Brain microvascular endothelial cell (primary cell): ENCODE measurements around the gene KLF13.

ENCODE experiments used
- DNase-seq: peaks from one replicate; pipeline ENCODE4 v3.0.0-alpha.2; 2020
- H3K27ac ChIP-seq: fragments of 250-450 bp; sonication (Bioruptor Pico); 2 replicates; pipeline ENCODE4 v1.5.1; 2020; ENCODE audit warnings: mild to moderate bottlenecking, moderate library complexity
- H3K27me3 ChIP-seq: fragments of 250-450 bp; sonication (Bioruptor Pico); replicated peaks from 2 replicates; pipeline ENCODE4 v1.5.1; 2020; ENCODE audit warnings: mild to moderate bottlenecking
- H3K36me3 ChIP-seq: fragments of 250-450 bp; sonication (Bioruptor Pico); replicated peaks from 2 replicates; pipeline ENCODE4 v1.5.1; 2020; ENCODE audit warnings: mild to moderate bottlenecking
- H3K4me3 ChIP-seq: 2 replicates; pipeline ENCODE4 v1.5.1; 2011; ENCODE audit warnings: low read depth, mild to moderate bottlenecking, control low read depth, low read length, moderate library complexity
- in situ Hi-C: cut with HindIII; loops from 2 replicates; pipeline ENCODE4 v1.10.0; 2017; ENCODE audit warnings: low sequenced_read_pairs, low pct_ligation_motif_present
- TF ChIP-seq, protein P1 (sequence below): IDR thresholded peaks from 2 replicates; pipeline ENCODE4 v1.5.1; 2011; ENCODE audit warnings: low read depth, mild to moderate bottlenecking, moderate library complexity, low read length, control low read depth, inconsistent platforms; ENCODE audit errors: missing control alignments

KLF13 gene

GRCh38 chr15:31344823-31345605 is 18.4 kb downstream of the KLF13 start:
- no peak for DNase-seq

GRCh38 chr15:31345606-31346366 is 19.2 kb downstream of the KLF13 start:
- Histone ChIP-seq H3K27me3 (no peaks in the 10 kb centered on the region), H3K4me3 (no peak overlapping the region), H3K27ac (no peak overlapping the region), H3K36me3 (peaks cover 2% of the 10 kb centered on the region)
- in situ Hi-C loops, result no loop called here
- no peak for DNase-seq
- TF ChIP-seq, protein P1, sequence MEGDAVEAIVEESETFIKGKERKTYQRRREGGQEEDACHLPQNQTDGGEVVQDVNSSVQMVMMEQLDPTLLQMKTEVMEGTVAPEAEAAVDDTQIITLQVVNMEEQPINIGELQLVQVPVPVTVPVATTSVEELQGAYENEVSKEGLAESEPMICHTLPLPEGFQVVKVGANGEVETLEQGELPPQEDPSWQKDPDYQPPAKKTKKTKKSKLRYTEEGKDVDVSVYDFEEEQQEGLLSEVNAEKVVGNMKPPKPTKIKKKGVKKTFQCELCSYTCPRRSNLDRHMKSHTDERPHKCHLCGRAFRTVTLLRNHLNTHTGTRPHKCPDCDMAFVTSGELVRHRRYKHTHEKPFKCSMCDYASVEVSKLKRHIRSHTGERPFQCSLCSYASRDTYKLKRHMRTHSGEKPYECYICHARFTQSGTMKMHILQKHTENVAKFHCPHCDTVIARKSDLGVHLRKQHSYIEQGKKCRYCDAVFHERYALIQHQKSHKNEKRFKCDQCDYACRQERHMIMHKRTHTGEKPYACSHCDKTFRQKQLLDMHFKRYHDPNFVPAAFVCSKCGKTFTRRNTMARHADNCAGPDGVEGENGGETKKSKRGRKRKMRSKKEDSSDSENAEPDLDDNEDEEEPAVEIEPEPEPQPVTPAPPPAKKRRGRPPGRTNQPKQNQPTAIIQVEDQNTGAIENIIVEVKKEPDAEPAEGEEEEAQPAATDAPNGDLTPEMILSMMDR, result no peak

More at GRCh38 chr15:31344823-31345605, 18.4 kb downstream of the KLF13 start:
- Histone ChIP-seq H3K36me3 (peaks cover 2% of the 10 kb centered on the region), H3K27me3 (no peaks in the 10 kb centered on the region), H3K27ac (no peak overlapping the region), H3K4me3 (no peak overlapping the region)
- TF ChIP-seq, protein P1, result no peak
- in situ Hi-C loops, result no loop called here

DNA sequence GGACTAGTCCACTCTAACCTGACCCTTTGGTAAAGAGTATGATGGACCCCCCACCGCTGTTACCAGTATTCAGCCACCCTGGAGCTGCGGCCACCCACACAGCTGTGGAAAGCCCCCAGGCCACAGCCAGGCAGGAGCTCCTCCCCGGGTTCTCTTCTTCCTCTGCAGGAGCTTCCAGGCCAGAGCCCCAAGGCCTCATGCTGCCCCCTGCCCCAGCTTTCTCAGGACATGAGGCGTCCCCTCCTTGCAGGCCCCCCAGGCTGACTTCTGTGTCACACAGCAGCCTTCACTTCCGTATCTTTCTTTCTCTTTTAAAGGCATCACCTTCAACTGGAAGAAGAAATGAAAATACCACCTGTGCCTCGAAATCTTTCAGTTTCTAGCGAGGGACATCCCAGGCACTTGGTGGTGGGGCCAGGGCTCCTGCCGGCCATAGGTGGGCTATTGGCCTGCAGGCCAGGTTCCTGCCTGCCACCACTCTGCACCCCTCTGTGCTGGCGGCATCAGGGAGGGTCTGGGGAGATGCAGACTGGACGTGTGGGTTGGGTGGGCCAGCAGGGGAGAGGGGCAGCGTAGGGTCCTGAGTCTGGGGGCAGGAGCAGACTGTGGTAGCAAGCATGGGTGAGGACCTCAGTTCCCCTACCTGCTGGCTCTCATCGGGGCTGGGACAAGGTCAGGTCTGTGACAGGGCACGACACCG is 19.9 kb downstream of the KLF13 start:
- H3K27ac ChIP-seq, result no peak overlapping the region
- TF ChIP-seq, protein P1, result no peak
- H3K4me3 ChIP-seq, result no peak overlapping the region
- in situ Hi-C loops, result no loop called here
- no peak for DNase-seq
- H3K27me3 ChIP-seq, result no peaks in the 10 kb centered on the region
- peaks cover 2% of the 10 kb centered on the region for H3K36me3 ChIP-seq

- in situ Hi-C loops, result no loop called here
- Histone ChIP-seq H3K27ac (no peak overlapping the region), H3K4me3 (no peak overlapping the region), H3K36me3 (peaks cover 2% of the 10 kb centered on the region), H3K27me3 (no peaks in the 10 kb centered on the region)
- TF ChIP-seq, protein P1, result no peak
- no peak for DNase-seq
Measured at GRCh38 chr15:31347067-31347975, 20.7 kb downstream of the KLF13 start.

- TF ChIP-seq, protein P1, result no peak
- Histone ChIP-seq H3K36me3 (peaks cover 2% of the 10 kb centered on the region), H3K4me3 (no peak overlapping the region), H3K27me3 (no peaks in the 10 kb centered on the region), H3K27ac (no peak overlapping the region)
- no peak for DNase-seq
- in situ Hi-C loops, result no loop called here
Measured at GRCh38 chr15:31347981-31348803, 21.6 kb downstream of the KLF13 start.
